HepG2 (cell line): ENCODE results near the gene TPRG1. TPM values are rescaled to one million over a fixed set of nuclear protein-coding genes. Genes with fewer than 3 reads are reported as not detected.

Source experiments
- ATAC-seq: fragments of 200-7000 bp; cut with Tn5 transposase; 3 replicates; pipeline ENCODE4 v1.9.1; 2020; ENCODE audit warnings: mild to moderate bottlenecking, moderate library complexity
- BruUV-seq: library from RNA; stranded (reverse); fragments of 400-500 nt; replicated peaks from 2 replicates; lab custom pipeline; 2021; lab: Mats Ljungman, UMichigan
- CTCF ChIA-PET: fragments of 300-600 bp; formaldehyde crosslinking; extraction: SDS; loops from one replicate; lab custom pipeline; 2021; ENCODE audit warnings: low total read pairs, inconsistent platforms, low intra/inter-chr PET ratio; lab: Yijun Ruan, JAX
- POLR2A ChIA-PET: fragments of 350-600 bp; sonication (Branson Sonifier 250); formaldehyde crosslinking; loops from one replicate; lab custom pipeline; 2020; ENCODE audit warnings: antibody characterized with exemption, inconsistent platforms; lab: Yijun Ruan, JAX
- DNase-seq: peaks from one replicate; pipeline ENCODE4 v3.0.0-alpha.2; 2015; ENCODE audit warnings: low spot score
- FAIRE-seq: peaks from 3 replicates; lab custom pipeline; 2011; peaks lifted over from hg19 to GRCh38; lab: Jason Lieb, UNC
- H2AFZ ChIP-seq: one replicate; pipeline ENCODE4 v1.6.1; 2011; ENCODE audit warnings: low read length, inconsistent platforms
- H3K27ac ChIP-seq: fragments of 300-600 bp; 3 replicates; pipeline ENCODE4 v1.8.0; 2011; ENCODE audit warnings: mixed run types, mild to moderate bottlenecking, mixed read lengths, low read length, inconsistent platforms; ENCODE audit not compliant: insufficient read depth; ENCODE audit errors: extremely low read length
- H3K27me3 ChIP-seq, 2 experiments: fragments of 200-600 bp in 1 of 2; 2 replicates in 1 of 2; 3 replicates in 1 of 2; pipeline versions ENCODE4 v1.6.0 to v1.8.0; 2011; ENCODE audit warnings: low read length in 2 of 2, mild to moderate bottlenecking in 2 of 2, moderate library complexity in 2 of 2, inconsistent platforms in 1 of 2; ENCODE audit not compliant: insufficient read depth in 2 of 2, control insufficient read depth in 1 of 2
- H3K36me3 ChIP-seq, 2 experiments: fragments of 200-600 bp in 1 of 2; replicated peaks in 1 of 2; 2 replicates in 1 of 2; 3 replicates in 1 of 2; pipeline versions ENCODE4 v1.5.1 to v1.8.0; 2011; ENCODE audit warnings: low read length in 2 of 2, inconsistent platforms in 1 of 2; ENCODE audit not compliant: insufficient read depth in 2 of 2, control insufficient read depth in 1 of 2
- H3K4me1 ChIP-seq: 2 replicates; pipeline ENCODE4 v1.5.1; 2012; ENCODE audit warnings: low read length, inconsistent platforms; ENCODE audit not compliant: insufficient read depth
- H3K4me2 ChIP-seq: 2 replicates; pipeline ENCODE4 v1.6.0; 2011; ENCODE audit warnings: low read depth, low read length, inconsistent platforms
- H3K4me3 ChIP-seq, 3 experiments: fragments of 200-600 bp in 1 of 3; sonication (generic), shearing (Covaris generic) in 1 of 3; replicated peaks in 1 of 3; 2 replicates each; pipeline ENCODE4 v1.5.1; 2011 to 2016; ENCODE audit warnings: low read length in 3 of 3, inconsistent platforms in 2 of 3, low read depth in 2 of 3, mild to moderate bottlenecking in 2 of 3, control low read depth in 1 of 3, mixed read lengths in 1 of 3; ENCODE audit not compliant: insufficient read depth in 1 of 3
- H3K79me2 ChIP-seq: one replicate; pipeline ENCODE4 v1.6.1; 2011; ENCODE audit warnings: low read length, inconsistent platforms; ENCODE audit not compliant: insufficient read depth
- H3K9ac ChIP-seq: 2 replicates; pipeline ENCODE4 v1.6.0; 2011; ENCODE audit warnings: mild to moderate bottlenecking, low read depth, low read length, inconsistent platforms; ENCODE audit not compliant: insufficient read depth
- H3K9me3 ChIP-seq: 2 replicates; pipeline ENCODE4 v1.5.1; 2012; ENCODE audit warnings: mild to moderate bottlenecking, low read length
- H4K20me1 ChIP-seq: 2 replicates; pipeline ENCODE4 v1.6.0; 2011; ENCODE audit warnings: inconsistent platforms, mild to moderate bottlenecking, low read length, moderate library complexity; ENCODE audit not compliant: insufficient read depth
- ADNP ChIP-seq: sonication (generic); formaldehyde crosslinking; IDR thresholded peaks from 2 replicates; pipeline ENCODE4 v1.4.0; 2020; ENCODE audit warnings: missing genetic modification reagents
- CHCHD3 ChIP-seq: sonication (generic); formaldehyde crosslinking; IDR thresholded peaks from 2 replicates; pipeline ENCODE4 v1.8.0; 2022; ENCODE audit warnings: mild to moderate bottlenecking, missing genetic modification reagents, moderate library complexity
- HOXA9 ChIP-seq: sonication (generic); formaldehyde crosslinking; IDR thresholded peaks from 2 replicates; pipeline ENCODE4 v1.8.1; 2022; ENCODE audit warnings: missing genetic modification reagents, mild to moderate bottlenecking, moderate library complexity, borderline replicate concordance
- IRF2 ChIP-seq: IDR thresholded peaks from 2 replicates; pipeline ENCODE4 v1.6.1; 2018; ENCODE audit warnings: missing genetic modification reagents, missing compliant biosample characterization
- KDM3A ChIP-seq: IDR thresholded peaks from 2 replicates; pipeline ENCODE4 v1.6.1; 2018; ENCODE audit warnings: low read depth, missing compliant biosample characterization
- KLF12 ChIP-seq: sonication (generic); formaldehyde crosslinking; IDR thresholded peaks from 2 replicates; pipeline ENCODE4 v1.4.0; 2020; ENCODE audit warnings: missing genetic modification reagents, borderline replicate concordance
- SRF ChIP-seq: IDR thresholded peaks from 2 replicates; pipeline ENCODE4 v1.6.1; 2011; ENCODE audit warnings: mild to moderate bottlenecking, low read depth, low read length, moderate library complexity
- ZBTB42 ChIP-seq: sonication (generic); formaldehyde crosslinking; IDR thresholded peaks from 2 replicates; pipeline ENCODE4 v1.5.0; 2020; ENCODE audit warnings: mild to moderate bottlenecking, missing genetic modification reagents
- ZFAT ChIP-seq: sonication (generic); formaldehyde crosslinking; conservative IDR thresholded peaks from 2 replicates; pipeline ENCODE4 v1.8.1; 2023; ENCODE audit warnings: missing genetic modification reagents, inconsistent platforms
- ZFX ChIP-seq: sonication (generic); formaldehyde crosslinking; IDR thresholded peaks from 2 replicates; pipeline ENCODE4 v1.4.0; 2020; ENCODE audit warnings: mild to moderate bottlenecking, low read depth, missing genetic modification reagents, moderate library complexity
- ZFY ChIP-seq: sonication (generic); formaldehyde crosslinking; IDR thresholded peaks from 2 replicates; pipeline ENCODE4 v1.4.0; 2020; ENCODE audit warnings: missing genetic modification reagents
- ZKSCAN1 ChIP-seq: fragments of 150-350 bp; IDR thresholded peaks from 2 replicates; pipeline ENCODE4 v1.6.1; 2014; ENCODE audit warnings: low read length
- ZNF337 ChIP-seq: sonication (generic); formaldehyde crosslinking; IDR thresholded peaks from 2 replicates; pipeline ENCODE4 v1.5.1; 2020; ENCODE audit warnings: missing genetic modification reagents, low read depth, mild to moderate bottlenecking, borderline replicate concordance
- ZNF530 ChIP-seq: sonication (generic); formaldehyde crosslinking; IDR thresholded peaks from 2 replicates; pipeline ENCODE4 v1.5.0; 2020; ENCODE audit warnings: low read depth, mild to moderate bottlenecking, missing genetic modification reagents
- ZNF660 ChIP-seq: sonication (generic); formaldehyde crosslinking; IDR thresholded peaks from 2 replicates; pipeline ENCODE4 v1.5.1; 2020; ENCODE audit warnings: mild to moderate bottlenecking, low read depth, missing genetic modification reagents, borderline replicate concordance
- ZNF850 ChIP-seq: sonication (generic); formaldehyde crosslinking; conservative IDR thresholded peaks from 2 replicates; pipeline ENCODE4 v1.9.0; 2021; ENCODE audit warnings: mild to moderate bottlenecking, missing genetic modification reagents
- WGBS: methylation state at CpG from one replicate; pipeline ENCODE4 v1.1.6; 2017; ENCODE audit warnings: low lambda C conversion rate; 5-methylcytosine and 5-hydroxymethylcytosine counted together
- in situ Hi-C: cut with HindIII; loops from 2 replicates; pipeline ENCODE4 v1.10.0; 2017; ENCODE audit warnings: low pct_unique_long_range_greater_than_20kb; ENCODE audit not compliant: extremely low pct_ligation_motif_present
- intact Hi-C: fragments of 100-400 bp; cut with micrococcal nuclease; formaldehyde crosslinking; loops from one replicate; pipeline ENCODE4 v1.10.0; 2022; ENCODE audit not compliant: unreplicated experiment
- polyA plus RNA-seq, 8 experiments: library from polyadenylated mRNA; depleted of rRNA in 3 of 8; stranded (reverse) in 7 of 8; unstranded in 1 of 8; fragments of >200 nt; fragmentation: Illumina TruSeq in 4 of 8; extraction: Trizol in 4 of 8; gene quantifications; 2 replicates each; pipeline versions ENCODE4 v1.2.1 to v1.2.3, GENCODE V29; 2011 to 2016; ENCODE audit warnings: low read depth in 4 of 8, missing spikeins in 1 of 8, mixed read lengths in 1 of 8; ENCODE audit not compliant: insufficient read depth in 1 of 8
- total RNA-seq, 5 experiments: library from RNA; depleted of rRNA; stranded (reverse); fragments of >200 nt; fragmentation: Illumina TruSeq; extraction: Trizol; gene quantifications; 2 replicates each; pipeline ENCODE4 v1.2.3, GENCODE V29; 2016; ENCODE audit warnings: low read depth in 1 of 5
- TF ChIP-seq, protein P1 (sequence below): sonication (generic); formaldehyde crosslinking; IDR thresholded peaks from 2 replicates; pipeline ENCODE4 v1.5.1; 2020; ENCODE audit warnings: missing genetic modification reagents, mild to moderate bottlenecking, borderline replicate concordance
- TF ChIP-seq, protein P2 (sequence below): sonication (generic); formaldehyde crosslinking; IDR thresholded peaks from 2 replicates; pipeline ENCODE4 v1.5.0; 2020; ENCODE audit warnings: missing genetic modification reagents, mild to moderate bottlenecking, borderline replicate concordance
- TF ChIP-seq, protein P3 (sequence below): sonication (generic); formaldehyde crosslinking; conservative IDR thresholded peaks from 2 replicates; pipeline ENCODE4 v1.4.0; 2020; ENCODE audit warnings: missing genetic modification reagents

Gene TPRG1
- total and polyA plus RNA-seq, 2 of the 13 experiments (the other 11 are each of a cell fraction or from before 2014, with no cell fraction given): 0.17 TPM; not detected in 1

DNA sequence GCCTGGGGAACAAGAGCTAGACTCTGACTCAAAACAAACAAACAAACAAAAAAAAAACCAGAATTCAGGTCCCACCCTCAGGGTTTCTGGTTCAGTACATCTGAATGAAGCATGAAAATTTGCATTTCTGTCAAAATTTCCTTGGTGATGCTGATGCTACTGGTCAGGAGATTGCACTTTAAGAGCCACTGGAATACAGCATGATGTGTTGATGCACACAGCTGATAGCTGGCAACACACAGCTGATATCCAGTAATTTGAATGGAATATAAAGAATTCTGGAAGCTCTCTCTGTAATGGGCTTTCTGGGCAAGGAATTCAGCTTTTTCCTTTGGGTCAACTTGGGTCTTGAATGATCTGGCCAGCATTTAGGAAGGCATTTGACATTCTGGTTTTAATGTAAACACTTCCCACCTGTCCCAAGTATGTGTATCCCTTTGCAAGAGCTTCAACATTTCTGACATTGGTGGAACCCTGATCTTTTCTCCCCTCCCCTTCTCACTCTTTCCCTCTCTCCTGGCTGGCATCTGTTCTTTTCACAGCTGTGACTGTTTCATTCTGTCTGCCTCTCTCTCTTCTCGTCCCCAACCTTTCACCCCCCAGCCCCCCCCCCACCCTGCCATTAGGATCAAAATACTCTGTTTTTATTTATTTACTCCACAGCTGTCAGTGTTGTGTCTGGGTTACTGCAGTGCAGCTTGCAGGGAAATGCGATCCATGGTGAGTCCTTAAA is 189.5 kb downstream of the TPRG1 start (continued):
- TF ChIP-seq CHCHD3 (CRISPR knock-in tag) (no peak), IRF2 (CRISPR knock-in tag) (no peak), SRF (no peak), ZNF660 (CRISPR knock-in tag) (no peak)

DNA sequence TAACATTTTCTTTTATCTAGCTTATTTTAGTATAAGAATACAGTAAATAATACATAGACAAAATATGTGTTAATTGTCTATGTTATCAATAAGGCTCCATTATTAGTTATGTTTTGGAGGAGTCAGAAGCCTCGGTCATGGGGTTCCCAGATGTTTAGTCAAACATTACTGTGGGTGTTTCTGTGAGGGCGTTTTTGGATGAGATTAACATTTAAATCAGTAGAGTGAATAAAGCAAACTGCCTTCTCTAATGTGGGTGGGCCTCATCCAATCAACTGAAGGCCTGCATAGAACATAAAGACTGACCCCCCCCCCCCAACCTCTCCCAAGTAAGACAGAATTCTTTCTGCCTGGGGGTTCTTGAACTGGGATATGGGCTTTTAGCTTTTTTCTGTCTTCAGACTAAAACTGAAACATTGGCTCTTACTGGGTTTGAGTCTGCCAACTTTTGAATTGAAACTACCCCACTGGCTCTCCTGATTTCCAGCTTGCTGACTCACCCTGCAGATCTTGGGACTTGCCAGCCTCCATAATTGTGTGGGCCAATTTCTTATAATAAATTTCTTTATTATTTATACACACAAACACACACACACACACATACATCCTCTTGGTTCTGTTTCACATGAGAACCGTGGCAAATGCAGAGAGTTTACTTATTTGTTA is 192.0 kb downstream of the TPRG1 start:
- Histone ChIP-seq H3K4me2 (no peak overlapping the region), H3K79me2 (no peaks in the 10 kb centered on the region), H3K4me1 (no peaks in the 10 kb centered on the region), H3K27ac (no peak overlapping the region), H3K4me3 (no peak overlapping the region), H3K9ac (no peak overlapping the region), H3K9me3 (no peaks in the 10 kb centered on the region), H3K36me3 (no peaks in the 10 kb centered on the region), H2AFZ (no peak overlapping the region), H3K27me3 (no peaks in the 10 kb centered on the region; a peak in 1 of 5 replicates), H4K20me1 (no peaks in the 10 kb centered on the region)
- no peak for DNase-seq
- no TSS peak for BruUV-seq
- ChIA-PET CTCF (no interaction called here), POLR2A (no interaction called here)
- in situ Hi-C loops (no loop called here), intact Hi-C loops (no loop called here)
- FAIRE-seq: no peak
- ATAC-seq: no peak
- WGBS: 2% methylated on average over 3 of the region's 3 CpGs
- no peak for TF ChIP-seq ZFX (CRISPR knock-in tag)
- TF ChIP-seq ZNF530 (CRISPR knock-in tag): no peak
- no peak for TF ChIP-seq ZFY
- TF ChIP-seq, protein P1, sequence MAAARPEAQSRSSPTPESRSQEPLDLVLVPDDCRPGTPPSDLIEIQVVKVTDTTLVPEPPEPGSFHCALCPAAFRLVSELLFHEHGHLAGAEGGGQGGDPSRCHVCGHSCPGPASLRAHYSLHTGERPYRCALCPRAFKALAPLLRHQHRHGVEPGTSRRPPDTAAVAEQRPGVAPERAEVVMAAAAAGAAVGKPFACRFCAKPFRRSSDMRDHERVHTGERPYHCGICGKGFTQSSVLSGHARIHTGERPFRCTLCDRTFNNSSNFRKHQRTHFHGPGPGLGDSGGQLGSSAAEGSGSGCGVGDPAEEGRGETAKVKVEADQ (CRISPR knock-in tag): no peak
- TF ChIP-seq ZFAT (CRISPR knock-in tag): no peak
- TF ChIP-seq, protein P2, sequence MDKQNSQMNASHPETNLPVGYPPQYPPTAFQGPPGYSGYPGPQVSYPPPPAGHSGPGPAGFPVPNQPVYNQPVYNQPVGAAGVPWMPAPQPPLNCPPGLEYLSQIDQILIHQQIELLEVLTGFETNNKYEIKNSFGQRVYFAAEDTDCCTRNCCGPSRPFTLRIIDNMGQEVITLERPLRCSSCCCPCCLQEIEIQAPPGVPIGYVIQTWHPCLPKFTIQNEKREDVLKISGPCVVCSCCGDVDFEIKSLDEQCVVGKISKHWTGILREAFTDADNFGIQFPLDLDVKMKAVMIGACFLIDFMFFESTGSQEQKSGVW (CRISPR knock-in tag): no peak
- no peak for TF ChIP-seq ZNF337 (CRISPR knock-in tag)
- TF ChIP-seq KDM3A (CRISPR knock-in tag): no peak
- TF ChIP-seq HOXA9 (CRISPR knock-in tag): no peak
- TF ChIP-seq ZNF850 (CRISPR knock-in tag): no peak
- TF ChIP-seq ADNP: no peak
- TF ChIP-seq ZBTB42 (CRISPR knock-in tag): no peak
- TF ChIP-seq KLF12 (CRISPR knock-in tag): no peak
- TF ChIP-seq, protein P3, sequence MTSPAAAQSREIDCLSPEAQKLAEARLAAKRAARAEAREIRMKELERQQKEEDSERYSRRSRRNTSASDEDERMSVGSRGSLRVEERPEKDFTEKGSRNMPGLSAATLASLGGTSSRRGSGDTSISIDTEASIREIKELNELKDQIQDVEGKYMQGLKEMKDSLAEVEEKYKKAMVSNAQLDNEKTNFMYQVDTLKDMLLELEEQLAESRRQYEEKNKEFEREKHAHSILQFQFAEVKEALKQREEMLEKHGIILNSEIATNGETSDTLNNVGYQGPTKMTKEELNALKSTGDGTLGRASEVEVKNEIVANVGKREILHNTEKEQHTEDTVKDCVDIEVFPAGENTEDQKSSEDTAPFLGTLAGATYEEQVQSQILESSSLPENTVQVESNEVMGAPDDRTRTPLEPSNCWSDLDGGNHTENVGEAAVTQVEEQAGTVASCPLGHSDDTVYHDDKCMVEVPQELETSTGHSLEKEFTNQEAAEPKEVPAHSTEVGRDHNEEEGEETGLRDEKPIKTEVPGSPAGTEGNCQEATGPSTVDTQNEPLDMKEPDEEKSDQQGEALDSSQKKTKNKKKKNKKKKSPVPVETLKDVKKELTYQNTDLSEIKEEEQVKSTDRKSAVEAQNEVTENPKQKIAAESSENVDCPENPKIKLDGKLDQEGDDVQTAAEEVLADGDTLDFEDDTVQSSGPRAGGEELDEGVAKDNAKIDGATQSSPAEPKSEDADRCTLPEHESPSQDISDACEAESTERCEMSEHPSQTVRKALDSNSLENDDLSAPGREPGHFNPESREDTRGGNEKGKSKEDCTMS (CRISPR knock-in tag): no peak
- TF ChIP-seq ZKSCAN1: no peak
